Common myeloid progenitor, CD34-positive (primary cell): ENCODE results near the gene FRAT2.

ENCODE experiments used
- CTCF ChIA-PET: fragments of 350-600 bp; sonication (Branson Sonifier 250); formaldehyde crosslinking; loops from one replicate; lab custom pipeline; 2021; ENCODE audit warnings: antibody characterized with exemption; lab: Charles Lee
- POLR2A ChIA-PET: fragments of 350-600 bp; sonication (Branson Sonifier 250); formaldehyde crosslinking; loops from one replicate; lab custom pipeline; 2021; ENCODE audit warnings: antibody characterized with exemption; lab: Charles Lee
- DNase-seq, 3 donors: peaks; one replicate each; pipeline versions ENCODE4 v3.0.0 to v3.0.0-alpha.2; 2013
- H3K27ac ChIP-seq, 2 experiments: 1 replicate in 1 of 2; 2 replicates in 1 of 2; pipeline ENCODE4 v1.7.0; 2013; ENCODE audit warnings: inconsistent platforms in 2 of 2, low read length in 2 of 2, mild to moderate bottlenecking in 2 of 2, low read depth in 1 of 2, moderate library complexity in 1 of 2; ENCODE audit not compliant: severe bottlenecking in 2 of 2, insufficient read depth in 1 of 2, poor library complexity in 1 of 2
- H3K27me3 ChIP-seq, 5 experiments: replicated peaks in 2 of 5; 1 replicate in 3 of 5; 2 replicates in 2 of 5; pipeline versions ENCODE4 v1.6.1 to v1.7.0; 2013; ENCODE audit warnings: low read length in 4 of 5, mild to moderate bottlenecking in 2 of 5, moderate library complexity in 2 of 5, inconsistent platforms in 1 of 5; ENCODE audit not compliant: insufficient read depth in 5 of 5, control insufficient read depth in 4 of 5
- H3K36me3 ChIP-seq, 4 experiments: 1 replicate in 2 of 4; 2 replicates in 2 of 4; pipeline versions ENCODE4 v1.6.1 to v1.7.0; 2013; ENCODE audit warnings: low read length in 3 of 4, control low read depth in 1 of 4, mild to moderate bottlenecking in 1 of 4; ENCODE audit not compliant: control insufficient read depth in 4 of 4, insufficient read depth in 4 of 4
- H3K4me1 ChIP-seq, 4 experiments: 1 replicate in 3 of 4; 2 replicates in 1 of 4; pipeline versions ENCODE4 v1.6.1 to v1.7.1; 2013; ENCODE audit warnings: low read length in 3 of 4, mild to moderate bottlenecking in 3 of 4, control low read depth in 1 of 4, inconsistent platforms in 1 of 4, moderate library complexity in 1 of 4; ENCODE audit not compliant: control insufficient read depth in 4 of 4, insufficient read depth in 4 of 4; ENCODE audit errors: control extremely low read depth in 1 of 4
- H3K4me3 ChIP-seq, 7 experiments: 1 replicate in 4 of 7; 2 replicates in 3 of 7; pipeline versions ENCODE4 v1.5.1 to v1.7.0; 2013; ENCODE audit warnings: mild to moderate bottlenecking in 7 of 7, low read length in 6 of 7, moderate library complexity in 6 of 7, inconsistent platforms in 2 of 7, low read depth in 2 of 7, control low read depth in 1 of 7; ENCODE audit not compliant: insufficient read depth in 4 of 7, control insufficient read depth in 1 of 7; ENCODE audit errors: extremely low read depth in 1 of 7
- H3K9me3 ChIP-seq, 5 experiments: 1 replicate in 4 of 5; 2 replicates in 1 of 5; pipeline versions ENCODE4 v1.6.1 to v1.7.1; 2013; ENCODE audit warnings: low read length in 4 of 5, mild to moderate bottlenecking in 2 of 5, inconsistent platforms in 1 of 5, low read depth in 1 of 5, moderate library complexity in 1 of 5; ENCODE audit not compliant: control insufficient read depth in 4 of 5, insufficient read depth in 2 of 5; ENCODE audit errors: control extremely low read depth in 1 of 5
- WGBS: methylation state at CpG from one replicate; pipeline ENCODE4 v1.1.5; 2013; ENCODE audit not compliant: insufficient coverage; 5-methylcytosine and 5-hydroxymethylcytosine counted together

Gene FRAT2

DNA sequence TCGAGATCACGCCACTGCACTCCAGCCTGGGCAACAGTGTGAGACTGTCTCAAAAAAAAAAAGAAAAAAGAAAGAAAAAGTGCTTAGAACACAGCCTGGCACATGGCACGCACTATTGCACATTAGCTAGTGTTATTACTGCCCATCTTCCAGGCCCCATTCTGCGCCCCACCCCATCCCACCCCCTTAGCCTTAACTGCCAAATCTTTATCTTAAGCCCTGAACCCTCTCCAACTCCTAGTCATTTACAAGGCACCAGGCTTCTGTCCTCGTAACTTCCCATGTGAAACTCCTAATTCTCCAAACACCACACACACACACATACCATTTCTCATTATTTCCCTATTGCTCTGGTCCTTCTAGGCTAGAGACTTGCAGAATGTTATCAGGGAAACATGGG is 4.8 kb downstream of the FRAT2 start:
- H3K4me1 ChIP-seq: peaks cover 8 to 30% (median 23%) of the 10 kb centered on the region in 4 experiments
- ChIA-PET POLR2A (no interaction called here), CTCF (no interaction called here)
- no peak for DNase-seq
- H3K27ac ChIP-seq: no peak overlapping the region
- H3K9me3 ChIP-seq: no peaks in the 10 kb centered on the region
- H3K36me3 ChIP-seq: peaks cover 0 to 18% (median 7%) of the 10 kb centered on the region in 4 experiments
- H3K4me3 ChIP-seq: no peak overlapping the region
- H3K27me3 ChIP-seq: no peaks in the 10 kb centered on the region
- WGBS: 100% methylated on average over 5 of the region's 5 CpGs

DNA sequence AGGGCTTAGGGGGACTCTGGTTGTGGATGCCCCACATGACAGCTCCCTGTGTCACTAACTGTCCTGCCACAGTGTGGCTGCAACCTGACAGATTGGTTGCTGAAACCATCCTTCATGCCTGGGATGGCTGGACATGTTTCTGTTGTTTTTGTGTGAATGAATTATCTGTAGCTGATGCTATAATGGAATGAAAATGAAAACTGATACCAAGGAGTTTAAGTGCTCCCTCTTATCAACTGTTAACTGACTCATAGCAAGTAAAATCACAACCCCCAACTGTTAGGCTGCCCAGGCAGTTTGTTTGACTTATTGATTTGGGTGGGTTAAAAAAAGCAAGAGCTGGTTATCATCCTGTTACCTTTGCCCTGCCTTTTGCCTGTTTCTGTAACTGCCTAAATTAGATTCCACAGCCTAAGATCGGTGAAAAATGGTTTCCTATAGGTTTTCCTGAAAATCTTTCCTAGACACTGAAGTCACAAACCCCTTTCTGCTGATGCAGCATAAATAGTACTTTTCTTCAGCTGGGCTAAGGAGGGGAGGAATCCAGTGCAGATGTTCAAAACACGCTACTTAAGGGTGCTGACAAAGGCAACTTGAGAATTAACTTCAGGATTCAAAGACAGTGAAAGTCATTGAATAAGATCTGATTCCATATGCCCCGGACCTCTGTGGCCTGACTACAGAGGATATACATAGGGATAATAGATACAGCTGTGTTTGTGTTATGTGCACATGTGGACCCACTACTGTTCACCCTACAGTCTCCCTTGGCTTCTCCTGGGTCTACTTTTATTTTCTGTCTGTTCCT is 5.7 kb downstream of the FRAT2 start:
- no peak overlapping the region for H3K27ac ChIP-seq
- H3K36me3 ChIP-seq: peaks cover 0 to 18% (median 7%) of the 10 kb centered on the region in 4 experiments
- no peaks in the 10 kb centered on the region for H3K27me3 ChIP-seq
- ChIA-PET CTCF (interaction anchor here (0.6 to 2.0 kb wide), 3 partner anchors 14 to 76 kb away, joined by 3 to 5 read pairs (median 4); no protein-coding TSS in a partner anchor), POLR2A (interaction anchor here (0.6 to 1.2 kb wide), 2 partner anchors 9 to 421 kb away, joined by 4 to 5 read pairs; partner anchors contain the start of gene FRAT1)
- H3K9me3 ChIP-seq: no peaks in the 10 kb centered on the region
- no peak for DNase-seq
- WGBS: 100% methylated on average over 3 of the region's 3 CpGs
- peaks cover 8 to 30% (median 22%) of the 10 kb centered on the region in 4 experiments for H3K4me1 ChIP-seq
- no peak overlapping the region for H3K4me3 ChIP-seq

DNA sequence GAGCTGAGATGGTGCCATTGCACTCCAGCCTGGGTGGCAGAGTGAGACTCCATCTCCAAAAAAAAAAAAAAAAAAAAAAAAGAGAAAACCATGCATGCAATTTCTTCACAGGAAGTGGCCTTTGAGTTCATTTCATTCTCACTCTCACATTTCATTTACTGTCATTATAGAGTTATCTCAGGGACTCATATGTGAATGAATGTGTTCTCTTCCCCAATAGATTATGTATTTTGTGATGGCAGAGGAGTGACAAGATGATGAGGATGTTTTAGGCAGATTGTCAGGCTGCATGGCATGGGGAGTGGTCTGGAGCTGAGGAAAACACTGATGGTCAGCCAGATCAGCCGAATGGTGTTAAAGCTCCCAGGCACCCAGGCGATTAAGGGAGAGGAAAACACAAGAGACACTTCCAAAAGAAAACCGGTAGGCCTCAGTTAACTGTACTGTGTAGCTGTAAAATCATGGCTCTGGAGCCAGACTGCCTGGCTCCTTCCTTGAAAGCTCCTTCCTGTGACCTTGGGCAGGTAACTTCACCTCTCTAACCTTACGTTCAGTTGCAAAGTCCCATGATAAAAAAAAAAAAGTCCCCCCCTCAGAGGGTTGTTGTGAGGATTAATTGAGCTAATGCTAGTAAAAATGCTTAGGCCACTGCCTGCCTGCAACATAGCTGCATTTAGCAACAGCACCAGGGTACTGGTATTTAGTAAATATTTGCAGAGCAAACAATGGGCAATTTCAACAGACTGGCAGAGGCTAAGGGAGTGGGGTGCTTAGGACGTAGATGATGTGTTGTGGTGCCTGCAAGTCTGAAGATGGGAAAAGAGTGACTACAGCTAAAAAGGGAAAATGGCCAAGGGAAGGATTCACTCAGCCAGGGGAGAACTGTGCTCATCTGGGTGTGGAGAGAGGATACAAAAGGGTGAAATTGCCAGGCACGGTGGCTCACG is 6.9 kb downstream of the FRAT2 start:
- H3K27me3 ChIP-seq: no peaks in the 10 kb centered on the region
- POLR2A ChIA-PET: interaction anchor here (1.2 kb wide), 1 partner anchor 8 kb away, joined by 5 read pairs; the partner anchor contains the start of gene FRAT1
- no peaks in the 10 kb centered on the region for H3K9me3 ChIP-seq
- H3K36me3 ChIP-seq: peaks cover 0 to 18% (median 7%) of the 10 kb centered on the region in 4 experiments
- no peak overlapping the region for H3K27ac ChIP-seq
- DNase-seq: peak in 1 of 3 donors; percentile 15
- WGBS: 98% methylated on average over 6 of the region's 7 CpGs
- CTCF ChIA-PET: interaction anchor here (0.9 to 2.0 kb wide), 4 partner anchors 9 to 49 kb away, joined by 3 to 7 read pairs (median 4); partner anchors contain the start of gene FRAT1
- no peak overlapping the region for H3K4me3 ChIP-seq
- peaks cover under 1 to 19% (median 10%) of the 10 kb centered on the region in 4 experiments for H3K4me1 ChIP-seq

- CTCF ChIA-PET: interaction anchor here (0.7 to 2.1 kb wide), 4 partner anchors 8 to 41 kb away, joined by 3 to 10 read pairs (median 3); partner anchors contain the start of gene FRAT2
- no peak for DNase-seq
- no peak overlapping the region for H3K4me3 ChIP-seq
- peaks cover 0 to 18% (median 4%) of the 10 kb centered on the region in 4 experiments for H3K36me3 ChIP-seq
- H3K9me3 ChIP-seq: no peaks in the 10 kb centered on the region
- WGBS: 97% methylated on average over 8 of the region's 9 CpGs
- POLR2A ChIA-PET: interaction anchor here (0.5 to 0.9 kb wide), 2 partner anchors 9 to 175 kb away, joined by 3 to 4 read pairs; partner anchors contain the start of gene FRAT2
- H3K4me1 ChIP-seq: peaks cover 10 to 20% (median 14%) of the 10 kb centered on the region in 4 experiments
- H3K27ac ChIP-seq: no peak overlapping the region
- H3K27me3 ChIP-seq: no peaks in the 10 kb centered on the region
These were observed 8.8 kb downstream of the FRAT2 start for GRCh38 chr10:97325754-97326153.

GRCh38 chr10:97323501-97323900 is 11.0 kb downstream of the FRAT2 start:
- ChIA-PET CTCF (interaction anchor here (1.7 to 2.6 kb wide), 3 partner anchors 9 to 32 kb away, joined by 5 to 25 read pairs (median 10); partner anchors contain the start of gene FRAT2), POLR2A (no interaction called here)
- Histone ChIP-seq H3K9me3 (no peaks in the 10 kb centered on the region), H3K27me3 (no peaks in the 10 kb centered on the region), H3K36me3 (peaks cover 0 to 2% (median 0%) of the 10 kb centered on the region in 4 experiments), H3K27ac (no peak overlapping the region), H3K4me3 (no peak overlapping the region), H3K4me1 (peaks cover 15 to 33% (median 28%) of the 10 kb centered on the region in 4 experiments)
- no peak for DNase-seq
- 93% methylated on average over 3 of the region's 4 CpGs for WGBS

GRCh38 chr10:97321804-97322190 is 12.7 kb downstream of the FRAT2 start:
- Histone ChIP-seq H3K36me3 (no peaks in the 10 kb centered on the region), H3K9me3 (no peaks in the 10 kb centered on the region), H3K4me1 (peaks cover 15 to 36% (median 30%) of the 10 kb centered on the region in 4 experiments), H3K4me3 (peak overlapping the region in 5 of 7 experiments; percentile 45 to 91 (median 78)), H3K27me3 (no peaks in the 10 kb centered on the region), H3K27ac (no peak overlapping the region)
- ChIA-PET POLR2A (interaction anchor here (1.1 kb wide), 1 partner anchor 9 kb away, joined by 3 read pairs; no protein-coding TSS in a partner anchor), CTCF (interaction anchor here (0.9 to 2.6 kb wide), 3 partner anchors 11 to 35 kb away, joined by 3 to 25 read pairs (median 5); partner anchors contain the start of gene FRAT2)
- DNase-seq: no peak
- 90% methylated on average over 3 of the region's 3 CpGs for WGBS
